Measurements from ENCODE around the gene BBS9. TPM values are rescaled to one million over a fixed set of nuclear protein-coding genes. Genes with fewer than 3 reads are reported as not detected.
"Not testable (repeated sequence)": the region's sequence is repeated elsewhere in the genome, so short reads cannot be mapped to it uniquely, and the experiment has no call there.

The BBS9 gene
- total RNA-seq (2014; rRNA removed; shearing (Covaris generic)) = 15.9 and 16.1 TPM in 2 replicates

GRCh38 chr7:33128990-33129805, at the start of gene BBS9:
Gene BBS9, plus strand, starts transcription at chr7:33129564. Its CDS starts 16,689 bp downstream, at chr7:33146253.
- DNase-seq (ENCODE audit: low read depth) = peak; percentile 97

- no peak for DNase-seq (ENCODE audit: low read depth)
Observed at GRCh38 chr7:33079763-33080690, 49.3 kb upstream of the BBS9 start.

GRCh38 chr7:33087356-33087755, 42.0 kb upstream of the BBS9 start:
- no peak for DNase-seq (ENCODE audit: low read depth)

GRCh38 chr7:33087858-33088257, 41.5 kb upstream of the BBS9 start:
- no peak for DNase-seq (ENCODE audit: low read depth)

- no peak for DNase-seq (ENCODE audit: low read depth)
Observed at GRCh38 chr7:33089142-33089541, 40.2 kb upstream of the BBS9 start.

GRCh38 chr7:33091111-33091531, 38.2 kb upstream of the BBS9 start:
- no peak for DNase-seq (ENCODE audit: low read depth)

- DNase-seq (ENCODE audit: low read depth) = no peak
Observed at GRCh38 chr7:33091641-33092191, 37.6 kb upstream of the BBS9 start.

- no peak for DNase-seq (ENCODE audit: low read depth)
Observed at GRCh38 chr7:33093266-33093665, 36.1 kb upstream of the BBS9 start.

- not testable (repeated sequence) for DNase-seq (ENCODE audit: low read depth)
Observed at GRCh38 chr7:33094745-33095275, 34.6 kb upstream of the BBS9 start.

- DNase-seq (ENCODE audit: low read depth) = no peak
Observed at GRCh38 chr7:33099154-33099940, 30.0 kb upstream of the BBS9 start.

GRCh38 chr7:33100770-33101169, 28.6 kb upstream of the BBS9 start:
- no peak for DNase-seq (ENCODE audit: low read depth)

GRCh38 chr7:33101906-33102305, 27.5 kb upstream of the BBS9 start:
- no peak for DNase-seq (ENCODE audit: low read depth)

GRCh38 chr7:33107136-33108066, 22.0 kb upstream of the BBS9 start:
- peak; percentile 62 for DNase-seq (ENCODE audit: low read depth)

- DNase-seq (ENCODE audit: low read depth) = peak; percentile 31
Observed at GRCh38 chr7:33108554-33109004, 20.8 kb upstream of the BBS9 start.

- peak; percentile 73 for DNase-seq (ENCODE audit: low read depth)
Observed at GRCh38 chr7:33109005-33109757, 20.2 kb upstream of the BBS9 start, which contains the start of gene RP9. Gene RP9, minus strand, starts transcription at chr7:33109404. Its CDS starts 32 bp downstream, at chr7:33109372.

- DNase-seq (ENCODE audit: low read depth) = peak; percentile 58
Observed at GRCh38 chr7:33109758-33110238, 19.6 kb upstream of the BBS9 start.

- no peak for DNase-seq (ENCODE audit: low read depth)
Observed at GRCh38 chr7:33111614-33112013, 17.8 kb upstream of the BBS9 start.

GRCh38 chr7:33114976-33115375, 14.4 kb upstream of the BBS9 start:
- no peak for DNase-seq (ENCODE audit: low read depth)

GRCh38 chr7:33118383-33118782, 11.0 kb upstream of the BBS9 start:
- no peak for DNase-seq (ENCODE audit: low read depth)

Measured in RPMI7951 (cell line).